Measurements from ENCODE around the gene TERT. TPM values are rescaled to one million over a fixed set of nuclear protein-coding genes. Genes with fewer than 3 reads are reported as not detected.

The TERT gene
- total and polyA plus RNA-seq, 2 experiments from 2014 or later: not detected

GRCh38 chr5:1261643-1262042, 33.2 kb downstream of the TERT start:
- Histone ChIP-seq H3K27me3 (replicated peaks; ENCODE audit: insufficient read depth) (no peaks in the 10 kb centered on the region), H2AFZ (no peak overlapping the region), H3K9me3 (ENCODE audit: low read depth) (no peaks in the 10 kb centered on the region), H3K4me2 (ENCODE audit: unreplicated experiment) (no peak overlapping the region), H3K4me1 (ENCODE audit: insufficient read depth) (no peaks in the 10 kb centered on the region), H3K4me3 (no peak overlapping the region), H3K9ac (no peak overlapping the region), H3K36me3 (ENCODE audit: low read depth) (no peaks in the 10 kb centered on the region), H3F3A (ENCODE audit: insufficient read depth) (no peaks in the 10 kb centered on the region), H3K27ac (no peak overlapping the region), H3K9me2 (ENCODE audit: insufficient read depth) (no peaks in the 10 kb centered on the region), H3K79me2 (ENCODE audit: insufficient read depth) (no peaks in the 10 kb centered on the region), H4K20me1 (ENCODE audit: insufficient read depth) (no peaks in the 10 kb centered on the region)
- no peak for TF ChIP-seq EZH2 (IDR thresholded peaks at IDR 0.05; ENCODE audit: insufficient read depth, poor library complexity, severe bottlenecking)
- no peak for TF ChIP-seq EZH2phosphoT487 (IDR thresholded peaks at IDR 0.05; ENCODE audit: insufficient read depth, low read depth)
- no peak for DNase-seq
- WGBS, 2 experiments (ENCODE audit: low coverage in 1 of 2, low lambda C conversion rate in 2 of 2, missing lambda C conversion rate in 2 of 2): 30 to 33% methylated on average over 10 of the region's 10 CpGs
- in situ Hi-C loops (cut with MboI): no loop called here

DNA sequence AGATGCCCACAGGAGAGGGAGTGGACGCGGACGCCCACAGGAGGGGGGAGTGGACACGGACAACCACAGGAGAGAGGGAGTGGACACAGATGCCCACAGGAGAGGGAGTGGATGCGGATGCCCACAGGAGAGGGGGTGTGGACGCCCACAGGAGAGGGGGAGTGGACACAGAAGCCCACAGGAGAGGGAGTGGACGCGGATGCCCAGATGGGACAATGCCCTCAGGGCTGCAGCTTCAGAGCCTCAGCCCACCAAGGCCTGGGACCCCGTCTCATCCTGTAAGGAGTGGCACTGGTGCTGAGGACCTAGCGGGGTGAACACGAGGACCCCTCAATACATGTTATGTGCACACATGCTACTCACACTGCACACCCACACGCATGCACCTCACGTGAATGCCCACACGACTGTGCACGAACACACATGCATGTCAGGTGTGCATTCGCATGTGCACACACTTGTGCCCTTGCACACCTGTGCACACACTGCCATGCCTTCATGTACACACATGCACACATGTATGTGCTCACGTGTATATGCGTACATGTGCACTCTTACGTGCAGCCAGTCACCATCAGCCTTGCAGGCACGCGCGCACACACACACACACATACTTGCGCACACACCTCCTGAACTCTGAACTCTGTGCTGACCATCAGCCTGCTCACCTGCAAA, 34.9 kb downstream of the TERT start:
- Histone ChIP-seq H3K9ac (no peak overlapping the region), H3K4me2 (ENCODE audit: unreplicated experiment) (no peak overlapping the region), H3K4me3 (no peak overlapping the region), H3K27me3 (replicated peaks; ENCODE audit: insufficient read depth) (no peaks in the 10 kb centered on the region), H3K9me3 (ENCODE audit: low read depth) (no peaks in the 10 kb centered on the region), H3K4me1 (ENCODE audit: insufficient read depth) (no peaks in the 10 kb centered on the region), H4K20me1 (ENCODE audit: insufficient read depth) (no peaks in the 10 kb centered on the region), H3K27ac (no peak overlapping the region), H3K36me3 (ENCODE audit: low read depth) (no peaks in the 10 kb centered on the region), H3K79me2 (ENCODE audit: insufficient read depth) (no peaks in the 10 kb centered on the region), H3K9me2 (ENCODE audit: insufficient read depth) (no peaks in the 10 kb centered on the region), H2AFZ (no peak overlapping the region), H3F3A (ENCODE audit: insufficient read depth) (no peaks in the 10 kb centered on the region)
- 72 to 75% methylated on average over 14 to 23 of the region's 23 CpGs for WGBS, 2 experiments (ENCODE audit: low coverage in 1 of 2, low lambda C conversion rate in 2 of 2, missing lambda C conversion rate in 2 of 2)
- DNase-seq: no peak
- no peak for TF ChIP-seq EZH2phosphoT487 (IDR thresholded peaks at IDR 0.05; ENCODE audit: insufficient read depth, low read depth)
- no peak for TF ChIP-seq EZH2 (IDR thresholded peaks at IDR 0.05; ENCODE audit: insufficient read depth, poor library complexity, severe bottlenecking)
- in situ Hi-C loops (cut with MboI): no loop called here

- no peaks in the 10 kb centered on the region for H3K79me2 ChIP-seq (ENCODE audit: insufficient read depth)
- no peak overlapping the region for H3K27ac ChIP-seq
- no peak overlapping the region for H3K4me2 ChIP-seq (ENCODE audit: unreplicated experiment)
- no peaks in the 10 kb centered on the region for H3K9me3 ChIP-seq (ENCODE audit: low read depth)
- no peak for DNase-seq
- in situ Hi-C loops (cut with MboI): no loop called here
- no peaks in the 10 kb centered on the region for H3K9me2 ChIP-seq (ENCODE audit: insufficient read depth)
- TF ChIP-seq EZH2phosphoT487 (IDR thresholded peaks at IDR 0.05; ENCODE audit: insufficient read depth, low read depth): no peak
- no peak for TF ChIP-seq EZH2 (IDR thresholded peaks at IDR 0.05; ENCODE audit: insufficient read depth, poor library complexity, severe bottlenecking)
- no peak overlapping the region for H2AFZ ChIP-seq
- H3K36me3 ChIP-seq (ENCODE audit: low read depth): no peaks in the 10 kb centered on the region
- WGBS, 2 experiments (ENCODE audit: low coverage in 1 of 2, low lambda C conversion rate in 2 of 2, missing lambda C conversion rate in 2 of 2): 35 to 45% methylated on average over 13 of the region's 13 CpGs
- H3K9ac ChIP-seq: no peak overlapping the region
- no peak overlapping the region for H3K4me3 ChIP-seq
- no peaks in the 10 kb centered on the region for H3K27me3 ChIP-seq (replicated peaks; ENCODE audit: insufficient read depth)
- no peaks in the 10 kb centered on the region for H4K20me1 ChIP-seq (ENCODE audit: insufficient read depth)
- no peaks in the 10 kb centered on the region for H3K4me1 ChIP-seq (ENCODE audit: insufficient read depth)
- no peaks in the 10 kb centered on the region for H3F3A ChIP-seq (ENCODE audit: insufficient read depth)
Measured at GRCh38 chr5:1257841-1258240, 37.0 kb downstream of the TERT start.

DNA sequence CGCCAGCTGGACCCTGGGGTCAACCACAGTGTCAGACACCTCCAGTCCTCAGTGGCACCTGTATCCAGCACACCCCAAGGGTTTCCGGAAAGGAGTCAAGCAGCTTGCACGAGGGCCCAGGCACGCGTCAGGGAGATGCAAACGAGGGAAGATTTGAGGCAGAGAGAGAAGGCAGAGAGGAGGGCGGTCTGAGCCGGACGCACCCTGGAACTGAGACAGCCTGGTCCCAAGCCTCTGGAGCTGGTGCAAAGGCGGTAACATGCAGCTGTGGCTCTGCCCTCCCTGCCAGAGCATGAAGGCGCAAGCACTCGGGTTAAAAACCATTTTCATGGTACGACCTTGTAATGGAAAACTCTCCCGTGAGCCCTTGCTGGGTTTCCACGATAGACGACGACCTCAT, 37.5 kb downstream of the TERT start:
- Histone ChIP-seq H4K20me1 (ENCODE audit: insufficient read depth) (no peaks in the 10 kb centered on the region), H3K4me3 (no peak overlapping the region), H2AFZ (no peak overlapping the region), H3K27ac (no peak overlapping the region), H3K9me2 (ENCODE audit: insufficient read depth) (no peaks in the 10 kb centered on the region), H3K79me2 (ENCODE audit: insufficient read depth) (no peaks in the 10 kb centered on the region), H3K4me1 (ENCODE audit: insufficient read depth) (no peaks in the 10 kb centered on the region), H3F3A (ENCODE audit: insufficient read depth) (no peaks in the 10 kb centered on the region), H3K9me3 (ENCODE audit: low read depth) (no peaks in the 10 kb centered on the region), H3K27me3 (replicated peaks; ENCODE audit: insufficient read depth) (no peaks in the 10 kb centered on the region), H3K36me3 (ENCODE audit: low read depth) (no peaks in the 10 kb centered on the region), H3K9ac (no peak overlapping the region), H3K4me2 (ENCODE audit: unreplicated experiment) (no peak overlapping the region)
- in situ Hi-C loops (cut with MboI): no loop called here
- 51 to 63% methylated on average over 17 of the region's 17 CpGs for WGBS, 2 experiments (ENCODE audit: low coverage in 1 of 2, low lambda C conversion rate in 2 of 2, missing lambda C conversion rate in 2 of 2)
- DNase-seq: no peak
- TF ChIP-seq EZH2phosphoT487 (IDR thresholded peaks at IDR 0.05; ENCODE audit: insufficient read depth, low read depth) (no peak), EZH2 (IDR thresholded peaks at IDR 0.05; ENCODE audit: insufficient read depth, poor library complexity, severe bottlenecking) (no peak)
